ENCODE results near the gene ERAL1. TPM values are rescaled to one million over a fixed set of nuclear protein-coding genes. Genes with fewer than 3 reads are reported as not detected.

ERAL1 gene
- polyA plus RNA-seq, 3 donors = 27.7 to 34.5 (median 33.8) TPM

GRCh38 chr17:28810437-28810836 is 44.4 kb upstream of the ERAL1 start:
- peaks cover 12% of the 10 kb centered on the region for H4K20me1 ChIP-seq (ENCODE audit: insufficient read depth, low read length)
- no peak for TF ChIP-seq CTCF (IDR thresholded peaks at IDR 0.05)
- no peak overlapping the region for H3K27ac Mint-ChIP-seq
- H3K4me2 ChIP-seq (replicated peaks; ENCODE audit: extremely low read depth, low read length, poor library complexity, severe bottlenecking) = no peak overlapping the region
- peaks cover 12% of the 10 kb centered on the region in 2 donors for H3K36me3 Mint-ChIP-seq
- H3K9ac ChIP-seq (ENCODE audit: insufficient read depth, low read length, poor library complexity, severe bottlenecking) = no peak overlapping the region
- intact Hi-C loops (cut with micrococcal nuclease) = loop anchor here in 1 of 2 donors (5.0 kb wide), 1 partner anchor 83 kb away; the partner anchor contains the start of genes NEK8 and TLCD1
- no peaks in the 10 kb centered on the region for H3K27me3 Mint-ChIP-seq (ENCODE audit: low read depth in 3 of 3)
- H3K4me3 Mint-ChIP-seq = no peak overlapping the region
- no peak for DNase-seq
- H3K27me3 ChIP-seq (ENCODE audit: control insufficient read depth in 2 of 2, insufficient read depth in 2 of 2, low read length in 2 of 2) = no peaks in the 10 kb centered on the region
- H3K4me3 ChIP-seq (replicated peaks in 1 of 3; ENCODE audit: low read depth in 2 of 3, low read length in 3 of 3) = no peak overlapping the region
- H3K36me3 ChIP-seq (replicated peaks in 1 of 2; ENCODE audit: control insufficient read depth in 1 of 2, insufficient read depth in 2 of 2, low read length in 2 of 2) = peaks cover 0 to 11% of the 10 kb centered on the region in 2 donors
- H3K4me1 ChIP-seq (ENCODE audit: control insufficient read depth in 1 of 2, insufficient read depth in 2 of 2, low read length in 2 of 2) = peaks cover 18% of the 10 kb centered on the region in 2 donors
- peaks cover 51% of the 10 kb centered on the region for H3K79me2 ChIP-seq (ENCODE audit: insufficient read depth, low read length)
- peaks cover 26% of the 10 kb centered on the region for H3K4me1 Mint-ChIP-seq
- no CpG with 5 or more reads among the region's 1 CpG for WGBS (ENCODE audit: insufficient coverage)
- no peak overlapping the region for H2AFZ ChIP-seq (ENCODE audit: insufficient read depth, low read depth, low read length, poor library complexity, severe bottlenecking)
- no peaks in the 10 kb centered on the region for H3K9me3 ChIP-seq (replicated peaks in 1 of 2; ENCODE audit: control insufficient read depth in 1 of 2, insufficient read depth in 1 of 2, low read length in 2 of 2)
- no peak overlapping the region for H3K27ac ChIP-seq (ENCODE audit: low read depth in 1 of 2, low read length in 2 of 2)
- H3K9me3 Mint-ChIP-seq = no peaks in the 10 kb centered on the region

- intact Hi-C loops (cut with micrococcal nuclease) = loop anchor here in 1 of 2 donors (5.0 kb wide), 1 partner anchor 84 kb away; the partner anchor contains the start of genes NEK8 and TLCD1
- TF ChIP-seq CTCF (IDR thresholded peaks at IDR 0.05) = no peak
- no peak for DNase-seq
- Mint-ChIP-seq H3K27me3 (ENCODE audit: low read depth in 3 of 3) (no peaks in the 10 kb centered on the region), H3K4me3 (peak overlapping the region; percentile 84 to 87), H3K36me3 (peaks cover 3 to 7% of the 10 kb centered on the region in 2 donors), H3K27ac (peak overlapping the region in 5 of 7 donors; percentile 64 to 91 (median 74)), H3K4me1 (peaks cover 26% of the 10 kb centered on the region), H3K9me3 (no peaks in the 10 kb centered on the region)
- Histone ChIP-seq H3K9me3 (replicated peaks in 1 of 2; ENCODE audit: control insufficient read depth in 1 of 2, insufficient read depth in 1 of 2, low read length in 2 of 2) (no peaks in the 10 kb centered on the region), H3K4me3 (replicated peaks in 1 of 3; ENCODE audit: low read depth in 2 of 3, low read length in 3 of 3) (peak overlapping the region; percentile 89 to 96 (median 92)), H4K20me1 (ENCODE audit: insufficient read depth, low read length) (peaks cover 12% of the 10 kb centered on the region), H3K79me2 (ENCODE audit: insufficient read depth, low read length) (peaks cover 54% of the 10 kb centered on the region), H3K27me3 (ENCODE audit: control insufficient read depth in 2 of 2, insufficient read depth in 2 of 2, low read length in 2 of 2) (no peaks in the 10 kb centered on the region), H3K27ac (ENCODE audit: low read depth in 1 of 2, low read length in 2 of 2) (peak overlapping the region in 1 of 2 donors; percentile 93), H3K36me3 (replicated peaks in 1 of 2; ENCODE audit: control insufficient read depth in 1 of 2, insufficient read depth in 2 of 2, low read length in 2 of 2) (no peaks in the 10 kb centered on the region), H3K4me2 (replicated peaks; ENCODE audit: extremely low read depth, low read length, poor library complexity, severe bottlenecking) (peak overlapping the region; percentile 82), H3K9ac (ENCODE audit: insufficient read depth, low read length, poor library complexity, severe bottlenecking) (peak overlapping the region; percentile 87), H3K4me1 (ENCODE audit: control insufficient read depth in 1 of 2, insufficient read depth in 2 of 2, low read length in 2 of 2) (peaks cover 18% of the 10 kb centered on the region in 2 donors), H2AFZ (ENCODE audit: insufficient read depth, low read depth, low read length, poor library complexity, severe bottlenecking) (peak overlapping the region; percentile 93)
- 0% methylated on average over 1 of the region's 6 CpGs for WGBS (ENCODE audit: insufficient coverage)
Observed at GRCh38 chr17:28811651-28812090, 43.1 kb upstream of the ERAL1 start.
